ENCODE measurements around the gene LSM2.
"Not testable (repeated sequence)": the region's sequence is repeated elsewhere in the genome, so short reads cannot be mapped to it uniquely, and the experiment has no call there.

LSM2 gene

GRCh38 chr6:31814677-31815024, 7.9 kb upstream of the LSM2 start:
- peak; percentile 92 for DNase-seq (ENCODE audit: low read depth, low spot score)
- CTCF ChIA-PET, result interaction anchor here (0.8 to 3.3 kb wide), 5 partner anchors 16 to 85 kb away, joined by 3 to 10 read pairs (median 5); partner anchors contain the start of genes DDAH2 and VARS1
- TF ChIP-seq CTCF (IDR thresholded peaks at IDR 0.05; ENCODE audit: insufficient read depth, low read length, missing control alignments), result no peak
- POLR2A ChIA-PET, result interaction anchor here (0.5 to 3.3 kb wide), 24 partner anchors 8 to 272 kb away, joined by 3 to 45 read pairs (median 4); partner anchors contain the start of genes ABHD16A, BAG6, CLIC1 and DDAH2
- H3K4me3 ChIP-seq (ENCODE audit: low read depth, low read length), result peak overlapping the region; percentile 64

- no peak overlapping the region for H3K4me3 ChIP-seq (ENCODE audit: low read depth, low read length)
- ChIA-PET POLR2A (interaction anchor here (1.0 to 3.3 kb wide), 11 partner anchors 7 to 161 kb away, joined by 3 to 45 read pairs (median 5); partner anchors contain the start of genes BAG6, HSPA1B, LSM2 and MSH5), CTCF (interaction anchor here (0.9 to 3.3 kb wide), 5 partner anchors 13 to 84 kb away, joined by 3 to 10 read pairs (median 4); partner anchors contain the start of genes DDAH2 and VARS1)
- no peak for DNase-seq (ENCODE audit: low read depth, low spot score)
- TF ChIP-seq CTCF (IDR thresholded peaks at IDR 0.05; ENCODE audit: insufficient read depth, low read length, missing control alignments), result no peak
Measured at GRCh38 chr6:31813465-31813849, 6.7 kb upstream of the LSM2 start.

- CTCF ChIA-PET, result no interaction called here
- DNase-seq (ENCODE audit: low read depth, low spot score), result no peak
- no peak overlapping the region for H3K4me3 ChIP-seq (ENCODE audit: low read depth, low read length)
- POLR2A ChIA-PET, result no interaction called here
- TF ChIP-seq CTCF (IDR thresholded peaks at IDR 0.05; ENCODE audit: insufficient read depth, low read length, missing control alignments), result no peak
Measured at GRCh38 chr6:31811645-31812044, 4.9 kb upstream of the LSM2 start.

- H3K4me3 ChIP-seq (ENCODE audit: low read depth, low read length); DNase-seq (ENCODE audit: low read depth, low spot score); POLR2A ChIA-PET: not testable (repeated sequence)
- CTCF ChIA-PET, result interaction anchor here (0.8 to 1.1 kb wide), 3 partner anchors 12 to 78 kb away, joined by 3 to 4 read pairs (median 3); no protein-coding TSS in a partner anchor
Measured at GRCh38 chr6:31808599-31808998, 1.8 kb upstream of the LSM2 start.

GRCh38 chr6:31805939-31806469, 762 bp downstream of the LSM2 start:
- CTCF ChIA-PET, result interaction anchor here (1.0 to 5.0 kb wide), 10 partner anchors 11 to 82 kb away, joined by 3 to 57 read pairs (median 6); partner anchors contain the start of gene VARS1
- no peak for DNase-seq (ENCODE audit: low read depth, low spot score)
- POLR2A ChIA-PET, result interaction anchor here (0.8 to 2.4 kb wide), 8 partner anchors 9 to 76 kb away, joined by 3 to 27 read pairs (median 6); partner anchors contain the start of genes DDAH2, HSPA1A, HSPA1B and HSPA1L
- no peak for TF ChIP-seq CTCF (IDR thresholded peaks at IDR 0.05; ENCODE audit: insufficient read depth, low read length, missing control alignments)
- peak overlapping the region; percentile 83 for H3K4me3 ChIP-seq (ENCODE audit: low read depth, low read length)

GRCh38 chr6:31801031-31801927, 5.5 kb downstream of the LSM2 start:
- H3K4me3 ChIP-seq (ENCODE audit: low read depth, low read length); DNase-seq (ENCODE audit: low read depth, low spot score): not testable (repeated sequence)
- ChIA-PET POLR2A (interaction anchor here (0.9 kb wide), 1 partner anchor 14 kb away, joined by 3 read pairs; the partner anchor contains the start of genes HSPA1A and HSPA1L), CTCF (interaction anchor here (1.4 to 3.4 kb wide), 2 partner anchors 10 to 13 kb away, joined by 3 to 14 read pairs; no protein-coding TSS in a partner anchor)

GRCh38 chr6:31799781-31800180, 7.0 kb downstream of the LSM2 start:
- CTCF ChIA-PET, result interaction anchor here (1.2 to 3.4 kb wide), 4 partner anchors 8 to 153 kb away, joined by 4 to 14 read pairs (median 6); no protein-coding TSS in a partner anchor
- no peak for DNase-seq (ENCODE audit: low read depth, low spot score)
- no peak for TF ChIP-seq CTCF (IDR thresholded peaks at IDR 0.05; ENCODE audit: insufficient read depth, low read length, missing control alignments)
- no peak overlapping the region for H3K4me3 ChIP-seq (ENCODE audit: low read depth, low read length)
- POLR2A ChIA-PET, result interaction anchor here (1.6 kb wide), 1 partner anchor 15 kb away, joined by 8 read pairs; the partner anchor contains the start of genes HSPA1A and HSPA1L

All from AG04449 (cell line).